SKM-1 (cell line): ENCODE data around the gene CX3CL1.
"Not testable (repeated sequence)": the region's sequence is repeated elsewhere in the genome, so short reads cannot be mapped to it uniquely, and the experiment has no call there.

Experiments
- DNase-seq: peaks from one replicate; lab custom pipeline; 2025; ENCODE audit not compliant: unreplicated experiment; lab: John Stamatoyannopoulos, UW

The CX3CL1 gene

GRCh38 chr16:57372372-57373116, at the start of gene CX3CL1:
TSS of gene CX3CL1 (plus strand) at chr16:57372490. CDS start at chr16:57372569, 79 bp downstream.
- no peak for DNase-seq

- DNase-seq = no peak
Observed at GRCh38 chr16:57324749-57325148, 47.5 kb upstream of the CX3CL1 start.

- DNase-seq = no peak
Observed at GRCh38 chr16:57325458-57325857, 46.8 kb upstream of the CX3CL1 start.

- DNase-seq = no peak
Observed at GRCh38 chr16:57329718-57330327, 42.5 kb upstream of the CX3CL1 start.

GRCh38 chr16:57331355-57331754, 40.9 kb upstream of the CX3CL1 start:
- no peak for DNase-seq

GRCh38 chr16:57333402-57333801, 38.9 kb upstream of the CX3CL1 start:
- DNase-seq = no peak

GRCh38 chr16:57335366-57335765, 36.9 kb upstream of the CX3CL1 start:
- DNase-seq = no peak

GRCh38 chr16:57341062-57341440, 31.2 kb upstream of the CX3CL1 start:
- peak; percentile 45 for DNase-seq

- no peak for DNase-seq
Observed at GRCh38 chr16:57341441-57342303, 30.6 kb upstream of the CX3CL1 start.

GRCh38 chr16:57342606-57343005, 29.7 kb upstream of the CX3CL1 start:
- DNase-seq = not testable (repeated sequence)

GRCh38 chr16:57343221-57343620, 29.1 kb upstream of the CX3CL1 start:
- DNase-seq = no peak

GRCh38 chr16:57344094-57344493, 28.2 kb upstream of the CX3CL1 start:
- not testable (repeated sequence) for DNase-seq

GRCh38 chr16:57345021-57345420, 27.3 kb upstream of the CX3CL1 start:
- no peak for DNase-seq

GRCh38 chr16:57345666-57346204, 26.6 kb upstream of the CX3CL1 start:
- DNase-seq = no peak

GRCh38 chr16:57347858-57348257, 24.4 kb upstream of the CX3CL1 start:
- DNase-seq = no peak

- no peak for DNase-seq
Observed at GRCh38 chr16:57348327-57348726, 24.0 kb upstream of the CX3CL1 start.

GRCh38 chr16:57349212-57350031, 22.9 kb upstream of the CX3CL1 start:
- DNase-seq = peak; percentile 52

- no peak for DNase-seq
Observed at GRCh38 chr16:57352636-57353047, 19.6 kb upstream of the CX3CL1 start.

GRCh38 chr16:57354311-57354710, 18.0 kb upstream of the CX3CL1 start:
- DNase-seq = no peak

GRCh38 chr16:57355898-57356414, 16.3 kb upstream of the CX3CL1 start:
- DNase-seq = no peak
